Heart left ventricle (tissue), 13 donors: ENCODE data around the gene CFI.

Experiments used
- CTCF ChIP-seq, 12 donors: fragments of 200-600 bp; sonication (generic) in 4 of 12; IDR thresholded peaks; one replicate each; pipeline versions ENCODE4 v1.5.0 to v1.8.0; 2018 to 2022; ENCODE audit warnings: antibody characterized with exemption in 12 of 12, mild to moderate bottlenecking in 5 of 12
- POLR2A ChIP-seq, 2 donors: fragments of 450-650 bp; IDR thresholded peaks; one replicate each; pipeline ENCODE4 v1.6.1; 2017; ENCODE audit warnings: antibody characterized with exemption in 2 of 2, mild to moderate bottlenecking in 2 of 2, moderate library complexity in 2 of 2
- donor health status: ischemic (EF 13 %, LVEDD 7.1; RV severe dilation, severe dysfunction).
- donor health status: DM: no; HTN: yes; CAD: no.
- donor health status: DM: no; HTN: no; CAD: no.
- donor health status: ischemic (EF 25% LVEDD 6.9; RV normal size, moderate dysfunction).
- donor health status: ischemic (EF 25% LVEDD 5.7; RV mildly dilated, moderate dysfunction).
- donor health status: ischemic (EF 35%, LVEDD 5.7; RV mildly dilated, moderate dysfunction).
- donor health status: nonischemic (EF 11% LVEDD 7.7; RV severe dilation, severe dysfunction).
- donor health status: DM: yes; HTN: yes; CAD: no.
- donor health status: PGD.
- donor health status: ischemic (EF 29% LVEDD 5.4; RV normal size, mild dysfunction).
- donor health status: nonischemic (EF 23%, LVEDD 6.1; RV moderate dilation, normal function).

DNA sequence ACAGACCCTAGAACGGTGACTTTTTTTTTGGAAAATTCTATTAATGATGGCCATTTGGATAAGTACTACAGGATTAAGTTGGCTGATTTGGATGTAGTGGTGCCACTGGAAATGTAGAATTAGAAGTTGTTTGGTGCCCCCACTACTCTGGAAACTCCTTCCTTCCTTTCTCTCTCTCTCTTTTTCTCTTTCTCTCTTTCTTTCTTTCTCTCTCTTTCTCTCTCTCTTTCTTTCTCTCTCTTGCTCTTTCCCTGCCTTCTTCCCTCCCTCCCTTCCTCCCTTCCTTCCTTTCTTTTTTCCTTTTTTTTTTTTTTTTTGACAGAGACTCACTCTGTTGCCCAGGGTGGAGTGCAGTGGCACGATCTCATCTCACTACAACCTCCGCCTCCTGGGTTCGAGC is 16.5 kb upstream of the CFI start:
- TF ChIP-seq CTCF (IDR thresholded peaks at IDR 0.05) (no peak), POLR2A (IDR thresholded peaks at IDR 0.05) (no peak)
